ENCODE data around the gene RIOK2. TPM values are rescaled to one million over a fixed set of nuclear protein-coding genes. Genes with fewer than 3 reads are reported as not detected.

Gene RIOK2
- total and polyA plus RNA-seq, 2 of the 8 experiments (the other 6 are each of a cell fraction or from before 2014, with no cell fraction given) = 5.4 to 35.0 TPM

DNA sequence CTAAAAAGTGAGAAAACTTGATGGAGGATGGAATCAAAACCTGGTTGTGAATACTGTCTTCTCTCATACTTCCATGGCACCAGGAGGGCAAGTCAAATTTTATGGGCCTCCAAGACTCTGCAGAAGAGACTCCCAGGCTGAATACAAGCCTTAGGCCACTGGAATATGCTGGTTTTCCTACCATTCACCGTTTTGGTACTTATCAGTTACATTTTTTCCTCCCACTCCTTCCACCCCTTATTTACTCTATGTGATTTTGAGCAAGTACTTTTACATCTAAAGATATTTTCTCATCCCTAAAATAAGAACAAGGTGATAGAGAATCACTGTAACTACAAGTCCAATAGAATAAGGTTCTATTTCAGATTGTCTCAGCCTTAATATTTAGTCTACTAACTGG, 32.6 kb downstream of the RIOK2 start (continued):
- TF ChIP-seq, protein P1, sequence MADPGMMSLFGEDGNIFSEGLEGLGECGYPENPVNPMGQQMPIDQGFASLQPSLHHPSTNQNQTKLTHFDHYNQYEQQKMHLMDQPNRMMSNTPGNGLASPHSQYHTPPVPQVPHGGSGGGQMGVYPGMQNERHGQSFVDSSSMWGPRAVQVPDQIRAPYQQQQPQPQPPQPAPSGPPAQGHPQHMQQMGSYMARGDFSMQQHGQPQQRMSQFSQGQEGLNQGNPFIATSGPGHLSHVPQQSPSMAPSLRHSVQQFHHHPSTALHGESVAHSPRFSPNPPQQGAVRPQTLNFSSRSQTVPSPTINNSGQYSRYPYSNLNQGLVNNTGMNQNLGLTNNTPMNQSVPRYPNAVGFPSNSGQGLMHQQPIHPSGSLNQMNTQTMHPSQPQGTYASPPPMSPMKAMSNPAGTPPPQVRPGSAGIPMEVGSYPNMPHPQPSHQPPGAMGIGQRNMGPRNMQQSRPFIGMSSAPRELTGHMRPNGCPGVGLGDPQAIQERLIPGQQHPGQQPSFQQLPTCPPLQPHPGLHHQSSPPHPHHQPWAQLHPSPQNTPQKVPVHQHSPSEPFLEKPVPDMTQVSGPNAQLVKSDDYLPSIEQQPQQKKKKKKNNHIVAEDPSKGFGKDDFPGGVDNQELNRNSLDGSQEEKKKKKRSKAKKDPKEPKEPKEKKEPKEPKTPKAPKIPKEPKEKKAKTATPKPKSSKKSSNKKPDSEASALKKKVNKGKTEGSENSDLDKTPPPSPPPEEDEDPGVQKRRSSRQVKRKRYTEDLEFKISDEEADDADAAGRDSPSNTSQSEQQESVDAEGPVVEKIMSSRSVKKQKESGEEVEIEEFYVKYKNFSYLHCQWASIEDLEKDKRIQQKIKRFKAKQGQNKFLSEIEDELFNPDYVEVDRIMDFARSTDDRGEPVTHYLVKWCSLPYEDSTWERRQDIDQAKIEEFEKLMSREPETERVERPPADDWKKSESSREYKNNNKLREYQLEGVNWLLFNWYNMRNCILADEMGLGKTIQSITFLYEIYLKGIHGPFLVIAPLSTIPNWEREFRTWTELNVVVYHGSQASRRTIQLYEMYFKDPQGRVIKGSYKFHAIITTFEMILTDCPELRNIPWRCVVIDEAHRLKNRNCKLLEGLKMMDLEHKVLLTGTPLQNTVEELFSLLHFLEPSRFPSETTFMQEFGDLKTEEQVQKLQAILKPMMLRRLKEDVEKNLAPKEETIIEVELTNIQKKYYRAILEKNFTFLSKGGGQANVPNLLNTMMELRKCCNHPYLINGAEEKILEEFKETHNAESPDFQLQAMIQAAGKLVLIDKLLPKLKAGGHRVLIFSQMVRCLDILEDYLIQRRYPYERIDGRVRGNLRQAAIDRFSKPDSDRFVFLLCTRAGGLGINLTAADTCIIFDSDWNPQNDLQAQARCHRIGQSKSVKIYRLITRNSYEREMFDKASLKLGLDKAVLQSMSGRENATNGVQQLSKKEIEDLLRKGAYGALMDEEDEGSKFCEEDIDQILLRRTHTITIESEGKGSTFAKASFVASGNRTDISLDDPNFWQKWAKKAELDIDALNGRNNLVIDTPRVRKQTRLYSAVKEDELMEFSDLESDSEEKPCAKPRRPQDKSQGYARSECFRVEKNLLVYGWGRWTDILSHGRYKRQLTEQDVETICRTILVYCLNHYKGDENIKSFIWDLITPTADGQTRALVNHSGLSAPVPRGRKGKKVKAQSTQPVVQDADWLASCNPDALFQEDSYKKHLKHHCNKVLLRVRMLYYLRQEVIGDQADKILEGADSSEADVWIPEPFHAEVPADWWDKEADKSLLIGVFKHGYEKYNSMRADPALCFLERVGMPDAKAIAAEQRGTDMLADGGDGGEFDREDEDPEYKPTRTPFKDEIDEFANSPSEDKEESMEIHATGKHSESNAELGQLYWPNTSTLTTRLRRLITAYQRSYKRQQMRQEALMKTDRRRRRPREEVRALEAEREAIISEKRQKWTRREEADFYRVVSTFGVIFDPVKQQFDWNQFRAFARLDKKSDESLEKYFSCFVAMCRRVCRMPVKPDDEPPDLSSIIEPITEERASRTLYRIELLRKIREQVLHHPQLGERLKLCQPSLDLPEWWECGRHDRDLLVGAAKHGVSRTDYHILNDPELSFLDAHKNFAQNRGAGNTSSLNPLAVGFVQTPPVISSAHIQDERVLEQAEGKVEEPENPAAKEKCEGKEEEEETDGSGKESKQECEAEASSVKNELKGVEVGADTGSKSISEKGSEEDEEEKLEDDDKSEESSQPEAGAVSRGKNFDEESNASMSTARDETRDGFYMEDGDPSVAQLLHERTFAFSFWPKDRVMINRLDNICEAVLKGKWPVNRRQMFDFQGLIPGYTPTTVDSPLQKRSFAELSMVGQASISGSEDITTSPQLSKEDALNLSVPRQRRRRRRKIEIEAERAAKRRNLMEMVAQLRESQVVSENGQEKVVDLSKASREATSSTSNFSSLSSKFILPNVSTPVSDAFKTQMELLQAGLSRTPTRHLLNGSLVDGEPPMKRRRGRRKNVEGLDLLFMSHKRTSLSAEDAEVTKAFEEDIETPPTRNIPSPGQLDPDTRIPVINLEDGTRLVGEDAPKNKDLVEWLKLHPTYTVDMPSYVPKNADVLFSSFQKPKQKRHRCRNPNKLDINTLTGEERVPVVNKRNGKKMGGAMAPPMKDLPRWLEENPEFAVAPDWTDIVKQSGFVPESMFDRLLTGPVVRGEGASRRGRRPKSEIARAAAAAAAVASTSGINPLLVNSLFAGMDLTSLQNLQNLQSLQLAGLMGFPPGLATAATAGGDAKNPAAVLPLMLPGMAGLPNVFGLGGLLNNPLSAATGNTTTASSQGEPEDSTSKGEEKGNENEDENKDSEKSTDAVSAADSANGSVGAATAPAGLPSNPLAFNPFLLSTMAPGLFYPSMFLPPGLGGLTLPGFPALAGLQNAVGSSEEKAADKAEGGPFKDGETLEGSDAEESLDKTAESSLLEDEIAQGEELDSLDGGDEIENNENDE (IDR thresholded peaks at IDR 0.05; ENCODE audit: insufficient replicate concordance, low read length) = no peak
- no peak for TF ChIP-seq RBBP5 (IDR thresholded peaks at IDR 0.05; ENCODE audit: borderline replicate concordance, low read depth, low read length)
- no peak for TF ChIP-seq CHD2 (IDR thresholded peaks at IDR 0.05; ENCODE audit: low read length)
- no peak for TF ChIP-seq ATF2 (IDR thresholded peaks at IDR 0.05; ENCODE audit: low read length)
- TF ChIP-seq TBP (IDR thresholded peaks at IDR 0.05; ENCODE audit: low read depth, low read length) = no peak
- no peak for TF ChIP-seq SP2 (IDR thresholded peaks at IDR 0.05; ENCODE audit: low read length)
